HG03442 (cell line): ENCODE results near the gene DPP8.

Experiments
- ATAC-seq: cut with Tn5 transposase; IDR thresholded peaks from one replicate; pipeline ENCODE4 v1.9.1; 2021; ENCODE audit warnings: mild to moderate bottlenecking, moderate library complexity; ENCODE audit not compliant: unreplicated experiment

The DPP8 gene

DNA sequence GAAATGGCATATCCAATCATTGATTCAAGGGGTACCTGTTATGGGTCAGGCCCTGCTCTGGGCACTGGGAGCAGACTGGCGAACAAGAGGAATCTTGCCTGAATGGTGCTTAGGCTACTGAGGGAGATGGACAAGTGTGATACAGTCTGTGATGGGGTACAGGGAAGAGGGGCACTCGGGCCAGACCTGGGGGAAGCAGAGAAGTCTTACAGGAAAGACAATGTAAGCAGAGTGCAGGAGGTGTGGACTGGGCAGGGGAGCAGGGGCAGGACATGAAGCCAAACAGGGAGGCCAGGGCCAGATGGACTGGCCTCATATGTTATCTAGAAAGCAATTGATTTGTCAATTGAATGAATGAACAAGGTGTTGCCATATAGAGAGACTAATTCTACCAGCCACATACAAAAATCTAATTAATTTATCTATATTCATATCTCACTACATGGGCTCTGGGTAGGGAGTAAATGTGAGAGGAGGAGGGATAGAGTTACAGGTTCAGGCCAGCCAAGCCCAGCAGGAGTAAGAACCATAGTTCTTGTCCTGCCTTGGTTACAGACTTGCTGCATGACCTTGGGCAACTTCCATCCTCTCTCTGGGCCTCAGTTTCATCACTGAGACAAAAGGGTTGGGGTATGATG is 91.2 kb downstream of the DPP8 start:
- ATAC-seq = no peak

DNA sequence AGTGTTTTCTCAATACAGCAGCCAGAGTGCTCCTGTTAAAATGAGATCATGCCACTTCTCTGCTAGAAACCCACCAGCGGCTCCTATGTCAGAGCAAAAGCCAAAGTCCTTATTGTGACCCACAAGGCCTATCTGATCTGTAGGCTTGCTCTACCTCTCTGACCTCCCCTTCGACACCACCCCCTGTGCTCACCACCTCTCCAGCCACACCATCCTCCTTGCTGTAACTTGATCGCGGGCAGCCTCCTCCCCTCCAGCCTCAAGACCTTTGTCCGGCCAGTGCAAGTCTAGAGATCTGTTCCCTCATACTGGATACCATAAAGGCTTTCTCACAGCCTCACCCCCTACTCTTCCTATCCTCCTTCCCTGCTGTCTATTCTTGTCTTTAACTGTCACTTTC is 92.8 kb downstream of the DPP8 start:
- ATAC-seq = no peak

GRCh38 chr15:65423976-65424679 is 93.4 kb downstream of the DPP8 start:
- no peak for ATAC-seq

DNA sequence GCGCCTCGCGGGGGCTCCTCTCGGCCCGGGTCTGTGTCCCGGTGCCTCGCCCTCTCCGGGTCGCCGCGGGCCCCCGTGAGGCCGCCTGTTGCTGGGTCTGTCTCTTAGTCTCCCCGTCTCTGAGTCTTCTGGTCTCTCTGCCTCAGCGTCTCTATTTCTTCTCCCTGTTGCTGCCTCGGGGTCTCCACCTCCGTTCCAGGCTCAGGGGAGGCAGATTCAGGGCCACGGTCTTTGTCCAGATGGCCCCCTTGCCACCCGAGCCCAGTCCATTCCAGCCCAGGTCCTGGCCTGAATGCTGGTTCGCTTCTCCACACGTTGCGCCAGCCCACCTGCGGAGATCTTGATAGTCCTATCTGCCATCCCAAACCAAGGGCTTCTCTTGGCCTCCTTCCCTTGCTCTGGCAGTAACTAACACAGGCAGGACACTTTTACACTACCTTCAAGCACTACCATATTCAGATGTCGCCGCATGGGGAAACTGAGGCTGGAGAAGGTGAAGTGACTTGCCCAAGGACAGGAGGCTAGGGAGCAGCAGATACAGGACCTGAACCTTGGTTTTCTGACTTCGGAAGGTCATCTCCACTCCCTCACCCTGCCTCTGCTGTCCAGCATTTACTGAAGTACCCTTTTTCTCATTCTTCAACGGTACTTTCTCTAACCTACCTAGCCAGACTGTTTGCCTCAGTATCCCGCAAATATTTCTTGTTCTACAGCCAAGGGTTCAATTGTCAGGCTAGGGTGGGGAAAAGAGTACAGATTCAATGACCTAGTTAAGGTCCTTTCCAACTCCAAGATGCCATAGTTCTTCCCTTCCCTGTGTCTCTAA is 94.1 kb downstream of the DPP8 start:
- no peak for ATAC-seq

GRCh38 chr15:65421360-65422215 is 95.9 kb downstream of the DPP8 start:
- ATAC-seq = no peak

GRCh38 chr15:65420975-65421359 is 96.5 kb downstream of the DPP8 start:
- no peak for ATAC-seq

DNA sequence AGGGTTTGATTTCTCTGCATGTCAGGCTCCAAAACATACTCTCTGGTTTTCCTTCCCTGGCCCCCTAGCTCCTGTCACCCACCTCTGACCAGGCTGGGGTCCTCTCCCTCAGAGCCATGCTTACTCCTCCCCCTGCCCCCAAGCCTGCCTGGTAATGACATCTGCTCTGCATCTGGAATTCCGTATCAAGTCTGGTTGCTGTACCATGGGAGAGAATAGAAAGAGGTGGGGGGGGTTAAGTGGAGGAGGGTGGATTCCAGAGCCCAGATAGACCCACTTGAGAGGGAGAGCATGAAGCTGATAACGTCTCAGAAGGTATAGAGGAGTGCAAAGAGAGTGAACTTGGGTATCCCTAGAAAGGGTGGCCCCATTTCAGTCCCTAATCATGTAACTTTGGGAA is 98.9 kb downstream of the DPP8 start:
- ATAC-seq = no peak

DNA sequence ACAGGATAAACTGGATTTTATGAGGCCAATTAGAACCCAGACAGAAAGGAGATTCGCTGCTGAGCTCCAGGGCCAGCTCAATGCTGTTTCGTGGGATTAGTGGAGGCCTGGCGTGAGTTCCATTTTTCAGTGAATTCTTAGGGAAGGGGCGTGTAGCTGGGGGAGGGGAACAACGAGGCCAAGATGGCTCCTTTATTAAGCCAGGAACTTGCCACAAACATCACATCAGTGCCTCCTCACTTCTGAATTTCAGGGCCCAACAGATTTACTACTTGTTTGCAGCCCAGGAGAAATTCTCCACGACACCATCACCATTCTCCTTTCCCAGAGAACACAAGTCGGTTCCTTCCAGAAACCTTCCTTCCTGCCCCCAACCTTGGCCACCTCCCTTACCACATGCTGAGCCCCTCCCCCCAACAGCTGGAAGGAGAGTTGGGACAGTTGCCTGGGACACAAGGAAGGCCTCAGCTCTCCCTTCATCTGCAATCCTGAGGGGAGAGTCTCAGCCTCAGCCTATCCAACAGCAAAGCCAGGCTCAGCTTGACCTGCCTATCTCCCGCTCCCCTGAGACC is 100.6 kb downstream of the DPP8 start:
- no peak for ATAC-seq

DNA sequence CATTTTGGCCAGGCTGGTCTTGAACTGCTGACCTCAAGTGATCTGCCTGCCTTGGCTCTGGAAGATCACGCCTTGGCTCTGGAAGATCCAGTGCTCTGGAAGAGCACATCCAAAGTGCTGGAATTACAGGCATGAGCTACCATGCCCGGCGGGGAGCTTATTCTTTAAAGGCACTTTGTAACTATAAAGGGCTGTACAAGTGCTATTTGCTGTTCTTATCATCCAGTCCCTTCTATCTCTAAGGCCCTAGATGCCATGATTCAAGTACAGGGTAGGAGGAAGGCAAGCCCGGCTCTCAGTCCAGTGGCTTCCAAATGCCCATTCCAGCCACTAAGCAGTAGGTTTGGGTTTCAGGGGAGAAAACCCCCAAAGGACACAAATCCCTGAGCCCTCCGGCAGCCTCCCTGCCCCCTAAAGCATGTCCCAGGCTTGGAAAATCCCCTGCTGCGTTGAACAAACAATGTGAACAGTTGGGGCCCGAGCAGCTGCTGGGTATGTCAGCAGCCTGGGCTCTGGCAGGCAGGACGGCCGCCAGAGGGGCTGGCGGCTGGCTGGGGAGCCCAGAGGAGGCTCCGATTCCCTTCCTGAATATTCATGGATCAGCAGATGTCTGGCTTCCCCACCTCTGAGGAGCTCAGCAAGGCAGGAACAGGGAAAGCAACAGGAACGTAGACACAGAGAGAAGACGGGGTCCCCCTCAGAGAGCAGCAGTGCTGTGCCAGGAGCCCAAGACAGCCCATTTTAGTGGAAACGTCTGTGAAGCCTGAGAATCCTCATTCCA is 102.5 kb downstream of the DPP8 start:
- ATAC-seq = no peak

DNA sequence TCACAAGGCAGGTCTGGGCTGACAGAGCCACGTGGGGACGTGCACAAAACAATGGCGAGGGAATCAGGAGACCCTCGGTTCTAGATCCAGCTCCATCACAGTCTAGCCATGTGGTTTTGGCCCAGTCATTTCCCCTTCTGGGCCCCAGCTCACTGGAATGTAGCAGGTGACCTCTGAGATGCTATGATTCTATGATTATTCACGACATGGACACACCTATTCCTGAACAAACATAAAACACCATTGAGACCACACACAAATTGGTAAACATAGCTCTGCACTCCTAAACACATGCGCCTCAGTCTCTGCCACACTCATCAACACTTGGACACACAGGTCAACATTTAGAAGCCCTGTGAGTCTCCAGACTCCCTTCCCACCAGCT is 103.7 kb downstream of the DPP8 start:
- ATAC-seq = no peak

DNA sequence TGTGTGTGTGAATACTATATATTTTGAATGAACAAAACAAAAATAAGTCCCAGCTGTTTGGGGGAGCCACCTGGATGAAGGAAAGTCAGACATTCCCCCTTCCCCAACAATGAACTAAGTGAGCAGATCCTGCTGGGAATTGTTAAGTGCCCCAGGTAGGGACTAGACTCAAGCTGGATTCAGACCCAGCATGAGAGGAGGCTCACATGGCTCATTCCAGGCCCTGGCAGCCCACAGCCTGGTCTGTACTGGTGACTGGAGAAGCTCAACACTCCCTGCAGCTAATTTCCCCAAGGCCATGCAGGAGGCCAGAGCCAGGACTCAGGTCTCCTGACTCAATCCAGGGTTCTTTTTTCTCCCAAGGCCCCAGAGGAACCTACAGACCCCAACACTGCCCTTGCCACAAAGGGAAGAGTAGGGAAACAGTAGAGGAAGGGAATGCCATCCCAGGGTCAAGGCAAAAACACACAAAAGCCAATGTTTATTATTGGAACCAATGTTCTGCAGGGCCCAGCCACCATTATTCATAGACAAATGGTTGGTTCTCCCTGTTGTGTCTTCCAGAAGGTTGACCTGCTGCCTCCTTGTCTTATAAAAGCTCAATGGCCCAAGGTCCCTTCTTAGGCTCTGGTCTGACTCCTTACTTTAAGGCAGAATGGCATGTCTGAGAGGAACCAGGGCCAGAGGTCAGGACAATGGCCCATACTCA is 104.3 kb downstream of the DPP8 start:
- no peak for ATAC-seq

- no peak for ATAC-seq
Observed at GRCh38 chr15:65412556-65412955, 104.9 kb downstream of the DPP8 start.

DNA sequence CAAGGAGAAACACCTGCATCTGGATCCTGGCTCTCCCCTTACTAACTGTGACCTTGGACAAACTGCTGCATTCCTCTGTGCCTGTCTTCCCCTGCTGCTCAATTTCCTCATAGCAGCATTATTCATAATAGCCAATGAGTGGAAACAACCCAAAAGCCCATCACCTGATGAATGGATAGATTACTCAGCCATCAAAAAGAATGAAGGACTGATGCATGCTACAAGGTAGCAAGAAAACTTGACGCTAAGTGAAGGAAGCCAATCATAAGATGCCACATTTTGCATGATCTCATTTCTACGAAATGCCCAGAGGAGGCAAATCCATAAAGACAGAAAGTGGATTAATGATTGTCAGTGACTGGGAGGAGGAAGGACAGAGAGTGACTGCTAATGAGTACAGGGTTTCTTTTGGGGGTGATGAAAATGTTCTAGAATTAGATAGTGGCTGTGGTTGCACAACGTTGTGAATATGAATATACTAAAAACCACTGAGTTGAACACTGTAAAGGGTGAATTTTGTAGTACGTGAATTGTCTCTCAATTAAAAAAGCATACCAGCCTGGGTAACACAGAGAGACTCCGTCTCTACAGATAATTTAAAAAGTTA is 105.9 kb downstream of the DPP8 start:
- ATAC-seq = no peak

DNA sequence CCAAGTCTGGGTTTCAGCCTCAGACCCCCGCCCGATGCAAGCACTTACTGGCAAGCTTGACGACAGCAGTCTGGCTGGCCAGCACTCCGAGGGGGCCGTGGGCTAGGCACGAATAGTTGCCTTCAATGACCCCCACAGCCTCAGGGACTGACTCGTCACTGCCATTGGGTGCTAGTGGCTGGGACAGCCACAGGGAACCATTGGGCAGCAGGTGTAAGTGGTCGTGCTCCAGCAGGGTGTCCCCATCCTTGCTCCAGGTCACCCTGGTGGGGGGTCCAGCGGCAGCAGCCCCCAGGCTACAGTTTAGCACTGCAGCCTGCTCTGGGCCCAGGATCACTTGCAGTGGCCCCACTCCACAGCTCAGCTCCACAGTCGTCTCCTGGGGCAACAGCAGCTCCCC is 106.5 kb downstream of the DPP8 start:
- ATAC-seq = no peak

DNA sequence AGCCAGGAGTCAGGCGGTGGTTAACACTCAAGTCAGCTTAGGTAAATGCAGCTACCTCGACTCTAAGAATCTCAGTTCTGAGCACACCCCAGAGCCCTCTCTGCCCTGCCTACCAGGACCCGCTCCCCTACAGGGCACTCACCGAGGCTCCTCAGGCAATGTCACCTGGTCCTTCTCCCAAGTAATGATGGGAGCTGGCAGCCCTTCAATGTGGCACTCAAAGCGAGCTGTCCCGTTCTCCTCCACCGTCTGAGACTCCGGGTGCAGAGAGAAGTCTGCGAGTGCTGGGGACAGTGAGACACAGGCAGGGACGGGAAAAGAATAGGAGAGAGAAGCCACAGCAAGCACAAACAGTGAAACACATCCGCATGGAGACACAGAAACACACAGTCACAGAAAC is 107.5 kb downstream of the DPP8 start:
- ATAC-seq = no peak

DNA sequence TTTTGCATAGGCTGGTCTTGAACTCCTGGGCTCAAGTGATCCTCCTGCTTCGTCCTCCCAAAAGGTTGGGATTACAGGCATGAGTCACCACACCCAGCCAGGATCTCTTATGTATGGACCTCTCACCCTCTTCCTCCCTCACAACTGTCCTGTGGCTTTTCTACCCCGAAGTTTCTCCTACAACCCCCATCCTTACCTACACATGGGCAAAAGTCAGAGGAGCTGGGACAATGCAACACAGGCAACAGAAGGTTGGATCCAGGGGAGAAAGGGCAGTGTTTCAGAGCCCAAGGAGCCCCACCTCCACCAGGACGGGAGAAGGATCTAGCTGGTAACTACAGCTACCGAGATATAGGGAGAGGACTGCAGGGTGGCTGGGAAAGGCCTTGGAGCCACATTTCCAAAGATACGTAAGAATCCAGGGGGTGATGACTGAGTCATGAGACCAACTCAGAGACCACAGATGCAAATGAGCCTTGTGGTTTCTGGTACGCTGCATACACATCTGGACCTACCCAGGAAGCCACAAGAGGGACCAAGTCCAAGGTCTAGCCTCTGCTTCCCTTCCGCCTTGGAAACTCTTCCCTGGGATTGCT is 108.4 kb downstream of the DPP8 start:
- ATAC-seq = peak; percentile 59

GRCh38 chr15:65408324-65409035 is 109.0 kb downstream of the DPP8 start:
- no peak for ATAC-seq

GRCh38 chr15:65406424-65407000 is 111.0 kb downstream of the DPP8 start:
- no peak for ATAC-seq
